GM15510 (cell line): ENCODE results near the gene FAM228B.

Experiments used
- POLR2A ChIP-seq: IDR thresholded peaks from 3 replicates; pipeline ENCODE4 v1.6.1; 2011; ENCODE audit warnings: borderline replicate concordance; ENCODE audit not compliant: insufficient read length; ENCODE audit errors: extremely low read depth

Gene FAM228B

DNA sequence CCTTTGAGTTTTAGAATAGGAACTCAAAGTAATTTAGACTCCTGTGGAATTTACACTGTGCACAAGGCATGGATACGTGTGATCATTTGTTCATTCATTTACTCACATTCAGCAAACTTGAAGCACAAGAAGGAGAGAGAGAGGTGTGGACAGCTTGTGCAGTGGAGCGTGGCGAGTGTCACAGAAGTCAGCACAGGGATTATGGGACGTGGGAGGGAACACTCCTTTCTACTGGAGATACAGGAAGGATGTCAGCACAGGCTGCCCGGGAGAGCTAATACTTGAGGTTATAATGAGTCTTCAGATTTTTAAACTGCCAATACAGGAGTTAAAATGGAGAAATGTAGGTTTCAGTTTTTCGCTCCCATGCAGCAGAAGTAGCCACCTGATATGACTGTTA lies 58.6 kb downstream of the FAM228B start:
- TF ChIP-seq POLR2A, result no peak

DNA sequence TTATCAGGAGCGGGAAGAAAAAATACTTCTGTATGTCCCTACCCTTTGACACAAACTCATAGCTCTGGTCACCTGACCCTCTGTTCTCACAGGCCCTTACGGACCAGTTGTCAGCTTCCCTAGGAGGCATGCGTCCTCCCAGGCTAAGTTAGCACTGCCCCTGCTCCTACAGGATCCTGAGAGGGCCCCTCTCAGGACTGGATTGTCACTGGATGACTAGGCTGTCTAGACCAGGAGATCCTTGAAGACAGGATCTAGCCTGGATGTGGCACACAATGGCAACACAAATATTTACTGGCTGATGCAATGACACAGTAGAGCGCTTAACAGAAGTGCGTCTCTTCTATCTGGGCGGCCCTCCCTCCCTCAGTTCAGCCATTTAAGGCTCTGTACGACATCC lies 59.2 kb downstream of the FAM228B start:
- TF ChIP-seq POLR2A, result no peak

DNA sequence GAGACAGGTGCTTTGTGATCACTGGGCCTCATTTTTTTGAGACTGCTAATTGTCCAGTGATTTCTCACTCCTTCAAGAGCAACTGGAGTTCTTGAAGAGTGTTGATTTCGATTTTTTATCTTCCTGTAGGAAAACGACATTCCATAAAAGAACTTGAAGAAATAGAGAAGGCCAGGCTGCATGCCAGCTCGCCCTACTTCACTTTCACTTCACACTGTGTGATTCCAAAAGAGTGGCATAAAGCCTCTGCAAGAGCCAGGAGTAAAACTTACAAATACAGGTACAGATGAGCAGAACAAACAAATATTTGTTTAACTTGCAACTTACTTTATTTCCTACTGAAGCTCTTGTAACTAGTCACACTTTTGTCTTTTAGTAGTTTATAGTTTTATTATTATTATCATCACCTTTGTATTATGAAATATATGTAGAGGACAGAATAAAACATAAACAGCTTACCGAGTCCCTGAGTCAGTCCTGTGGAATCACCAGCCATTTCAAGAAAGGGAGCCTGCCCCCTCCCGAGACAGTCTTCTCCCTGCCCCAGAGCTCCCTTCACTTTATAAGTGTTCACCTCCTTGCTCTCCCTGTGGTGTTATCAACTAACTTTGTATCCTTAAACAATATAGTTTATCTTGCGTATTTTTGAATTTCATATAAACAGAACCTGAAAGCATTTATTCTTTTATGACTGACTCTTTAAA lies 60.2 kb downstream of the FAM228B start:
- TF ChIP-seq POLR2A, result no peak

DNA sequence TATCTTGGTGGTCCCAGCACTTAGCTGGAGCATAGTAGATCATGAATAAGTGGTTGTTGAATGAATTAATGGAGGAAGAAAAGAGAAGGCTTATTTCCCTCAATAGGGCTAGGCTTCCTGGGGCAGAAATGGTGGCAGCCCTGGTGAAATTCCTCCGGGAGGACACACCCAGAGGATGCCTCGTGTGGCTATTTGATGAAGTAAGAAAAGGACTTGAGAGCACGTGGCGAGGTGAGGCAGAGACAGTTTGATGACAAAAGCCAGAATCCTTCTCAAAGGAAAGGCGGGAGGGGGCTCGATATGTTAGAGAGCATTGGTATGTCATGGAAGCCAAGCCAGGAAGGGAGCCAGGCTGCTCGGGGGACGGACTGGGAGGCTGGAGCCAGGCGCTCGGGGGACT lies 66.3 kb downstream of the FAM228B start:
- TF ChIP-seq POLR2A, result no peak

DNA sequence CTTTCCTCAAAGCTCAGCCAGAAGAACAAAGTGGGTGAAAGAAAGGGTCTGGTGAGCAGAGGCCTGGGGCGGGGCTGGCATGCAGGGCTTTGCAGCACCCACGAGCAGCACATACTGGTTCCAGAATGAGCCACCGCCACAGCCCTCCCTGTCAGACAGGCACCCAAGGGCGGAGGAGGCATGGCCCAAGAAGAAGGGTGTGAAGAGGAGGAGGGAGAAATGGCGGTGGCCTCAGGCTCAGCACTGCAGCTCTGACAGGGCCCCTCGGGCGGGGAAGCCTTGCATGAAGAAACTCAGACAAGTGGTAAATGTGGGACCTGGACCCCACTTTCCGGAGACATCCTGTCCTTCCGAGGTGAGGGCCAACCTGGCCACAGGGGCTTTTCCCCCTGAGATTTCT lies 67.2 kb downstream of the FAM228B start:
- TF ChIP-seq POLR2A, result no peak

DNA sequence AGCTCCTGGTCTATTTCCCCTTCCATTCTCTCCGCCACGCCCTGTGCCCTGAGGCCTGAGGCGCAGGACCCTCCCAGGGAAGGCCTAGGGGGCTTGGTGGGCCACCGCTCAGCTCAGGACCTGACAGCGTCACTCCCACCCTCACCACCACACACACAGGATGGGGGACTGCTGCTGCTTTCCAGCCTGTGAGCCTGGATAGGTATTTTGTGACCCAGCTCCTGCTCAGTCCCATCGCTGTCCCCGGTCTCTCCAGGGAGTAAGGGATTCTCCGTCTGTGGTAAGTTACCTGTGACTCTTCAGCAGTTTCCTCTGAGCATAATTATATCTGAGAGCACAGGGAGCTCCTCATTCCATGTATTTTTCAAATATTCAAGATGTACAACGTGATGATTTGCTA lies 67.9 kb downstream of the FAM228B start:
- no peak for TF ChIP-seq POLR2A

DNA sequence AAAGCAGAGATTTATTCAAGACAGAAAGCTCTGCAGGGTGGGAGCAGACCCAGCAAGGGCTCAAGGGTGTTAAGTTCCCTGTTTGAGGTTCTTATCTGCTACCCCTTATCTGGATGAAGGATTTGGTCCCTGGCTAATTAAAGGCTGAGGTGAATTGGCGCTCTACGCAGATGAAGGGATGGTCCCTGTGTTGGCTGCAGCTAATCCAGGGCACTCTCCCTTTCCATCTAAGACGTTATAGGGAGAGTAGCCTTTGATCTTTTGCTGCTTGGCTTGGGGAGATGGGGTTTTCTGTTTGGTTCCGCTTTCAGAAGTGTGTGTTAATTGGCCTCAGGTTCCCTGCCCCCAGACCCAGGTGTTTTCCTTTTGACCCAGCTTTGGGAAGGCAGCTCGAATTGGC lies 68.6 kb downstream of the FAM228B start:
- TF ChIP-seq POLR2A, result no peak

DNA sequence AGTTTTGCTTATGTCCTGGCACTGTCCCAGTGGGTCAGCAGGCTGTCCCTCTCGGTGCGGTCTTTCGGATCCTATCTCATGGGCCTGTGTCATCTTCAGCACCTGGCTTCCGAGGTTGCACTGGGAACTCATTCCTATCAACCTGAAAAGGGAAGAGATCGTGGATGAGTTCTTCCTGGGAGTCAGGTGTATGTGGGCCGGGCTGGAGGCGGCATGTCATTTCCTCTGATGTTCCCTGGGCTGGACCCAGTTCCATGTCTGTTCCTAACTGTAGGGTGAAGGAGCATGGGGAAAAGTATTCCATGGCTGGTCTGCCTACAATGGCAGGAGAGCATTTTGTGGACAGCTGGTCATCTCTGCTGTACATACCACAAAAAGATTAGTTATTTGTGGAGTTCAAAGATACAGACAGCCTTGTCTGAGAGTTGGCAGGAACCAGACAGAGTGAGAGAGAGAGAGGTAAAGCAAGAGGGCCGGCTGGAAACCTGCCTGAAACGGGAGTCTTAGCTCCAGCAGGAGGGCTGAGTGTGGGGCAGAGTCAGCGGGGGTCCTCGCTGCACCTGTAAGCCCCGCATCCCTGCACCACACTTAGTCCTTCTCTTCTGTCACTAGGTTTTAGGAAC lies 76.8 kb downstream of the FAM228B start:
- no peak for TF ChIP-seq POLR2A

DNA sequence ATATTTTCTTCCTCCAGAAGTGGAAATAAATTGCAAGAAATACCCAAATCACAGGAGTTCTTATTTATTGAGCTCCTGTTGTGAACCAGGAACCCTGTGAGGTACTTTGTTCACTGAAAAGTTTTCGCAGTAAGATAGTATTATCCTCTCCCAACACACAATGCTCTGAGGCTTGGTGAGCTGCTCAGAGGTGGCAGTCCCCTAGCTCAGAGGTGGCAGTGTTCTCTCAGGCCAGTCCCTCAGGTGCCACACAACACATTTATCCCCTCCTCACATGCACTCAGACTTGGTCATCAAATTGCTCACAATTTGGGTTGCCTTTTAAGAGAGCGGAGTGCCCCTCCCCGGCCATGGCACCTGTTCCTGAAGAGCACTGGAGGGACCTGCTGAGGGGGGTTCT lies 77.5 kb downstream of the FAM228B start:
- TF ChIP-seq POLR2A, result no peak

DNA sequence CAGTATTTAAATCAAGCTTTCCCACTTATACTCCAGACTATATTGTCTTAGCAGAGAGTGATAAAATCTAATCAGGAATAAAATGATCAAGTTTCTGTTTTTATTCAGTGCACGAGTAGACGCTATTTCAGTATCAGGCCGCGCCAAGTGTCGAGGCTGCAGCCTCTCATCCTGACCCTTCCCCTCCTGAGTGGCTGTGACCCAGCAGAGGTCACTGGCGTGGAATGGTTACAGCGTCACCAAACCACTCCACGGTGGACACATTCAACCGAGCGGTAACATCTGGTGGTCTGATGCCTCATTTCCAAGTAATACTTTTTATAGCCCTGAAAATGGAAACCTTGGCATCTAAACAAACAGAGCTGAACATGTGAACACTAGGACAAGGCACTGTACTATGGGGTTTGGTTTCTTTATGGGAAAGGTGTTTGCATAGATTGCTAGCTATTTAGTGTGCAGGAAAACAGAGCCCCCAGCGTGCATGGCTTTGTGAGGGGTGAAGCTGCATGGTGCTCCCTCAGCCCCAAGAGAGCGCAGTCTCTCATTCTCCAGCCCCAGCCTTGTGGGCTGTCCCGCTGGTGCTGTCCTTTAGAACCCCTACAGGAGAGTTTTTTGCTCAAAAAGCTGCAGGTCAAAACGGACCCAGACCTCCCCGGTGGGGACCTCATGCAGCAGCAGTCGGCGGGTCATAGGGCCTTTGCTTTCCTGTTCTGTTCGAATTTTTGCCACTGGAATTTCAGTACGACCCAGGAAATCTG lies 79.9 kb downstream of the FAM228B start:
- no peak for TF ChIP-seq POLR2A

DNA sequence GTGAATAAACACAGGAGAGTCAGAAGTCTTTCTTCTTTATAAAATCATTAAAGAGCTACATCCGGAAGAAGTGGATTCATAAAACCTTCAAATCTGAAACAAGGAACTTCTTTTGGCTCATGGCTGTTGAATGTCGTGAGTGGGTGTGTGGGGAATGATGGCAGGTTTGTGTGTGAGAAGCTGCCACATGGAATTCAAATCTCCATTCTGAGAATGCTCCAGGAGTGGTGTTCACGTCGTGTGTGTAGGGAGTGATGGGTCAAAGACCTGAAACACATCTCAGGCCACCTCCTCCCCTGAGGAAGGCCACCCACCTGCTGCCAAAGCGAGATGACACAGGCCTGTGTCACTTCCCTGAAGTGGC lies 80.5 kb downstream of the FAM228B start:
- no peak for TF ChIP-seq POLR2A

DNA sequence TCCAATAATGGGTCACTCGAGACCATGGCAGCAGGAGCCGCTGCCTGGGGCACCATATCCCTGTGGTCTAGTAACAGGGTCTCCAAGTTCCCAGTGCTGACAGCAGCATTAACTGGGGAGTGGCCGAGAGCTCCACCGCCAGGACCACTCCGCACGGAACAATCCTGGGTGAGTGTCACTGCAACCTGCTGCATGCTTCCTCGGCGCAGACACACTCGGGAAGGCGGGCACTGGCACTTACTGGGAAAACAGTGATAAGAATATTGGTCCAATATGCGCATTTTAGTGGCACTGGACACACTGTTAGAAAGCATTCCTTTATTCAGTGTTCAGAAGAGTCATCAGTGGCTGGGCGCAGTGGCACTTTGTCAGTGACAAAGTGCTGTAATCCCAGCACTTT lies 81.2 kb downstream of the FAM228B start:
- TF ChIP-seq POLR2A, result no peak

DNA sequence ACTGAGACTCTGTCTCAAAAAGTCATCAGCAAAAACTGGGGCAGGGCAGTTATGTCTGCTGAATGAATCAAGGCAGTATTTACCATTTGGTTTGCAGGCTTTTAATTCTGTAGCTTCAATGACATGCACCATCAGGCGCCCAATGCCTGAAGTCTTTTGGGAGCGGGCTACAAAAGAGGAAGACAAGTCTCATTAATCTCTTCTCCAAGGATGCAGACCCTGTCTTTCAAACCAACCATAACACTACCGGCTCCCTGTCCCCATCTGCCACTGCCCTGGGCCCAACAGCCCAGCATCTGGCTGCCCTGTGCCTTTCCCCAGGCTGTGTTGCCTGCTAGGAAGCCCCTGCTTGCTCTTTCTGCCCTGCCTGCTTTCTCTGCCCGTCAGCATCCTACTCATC lies 81.9 kb downstream of the FAM228B start:
- no peak for TF ChIP-seq POLR2A

DNA sequence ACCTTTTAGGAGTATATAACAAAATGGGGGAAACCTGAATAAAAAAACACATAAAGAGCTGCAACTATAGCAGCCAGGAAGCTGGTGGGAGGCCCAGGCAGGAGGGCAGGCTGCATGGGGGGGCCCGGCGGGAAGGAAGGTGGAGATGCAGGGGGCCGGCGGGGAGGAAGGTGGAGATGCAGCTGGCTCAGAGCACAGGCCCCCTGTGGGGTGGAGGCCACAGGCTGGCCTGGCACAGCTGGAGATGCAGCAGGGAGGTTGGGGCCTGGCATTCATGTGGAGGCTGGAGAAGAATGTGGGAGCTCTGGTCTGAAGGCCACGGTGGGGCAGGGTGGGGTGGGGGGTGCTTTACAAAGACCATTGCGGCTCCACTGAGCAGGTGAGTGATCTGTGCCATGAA lies 83.0 kb downstream of the FAM228B start:
- TF ChIP-seq POLR2A, result no peak

DNA sequence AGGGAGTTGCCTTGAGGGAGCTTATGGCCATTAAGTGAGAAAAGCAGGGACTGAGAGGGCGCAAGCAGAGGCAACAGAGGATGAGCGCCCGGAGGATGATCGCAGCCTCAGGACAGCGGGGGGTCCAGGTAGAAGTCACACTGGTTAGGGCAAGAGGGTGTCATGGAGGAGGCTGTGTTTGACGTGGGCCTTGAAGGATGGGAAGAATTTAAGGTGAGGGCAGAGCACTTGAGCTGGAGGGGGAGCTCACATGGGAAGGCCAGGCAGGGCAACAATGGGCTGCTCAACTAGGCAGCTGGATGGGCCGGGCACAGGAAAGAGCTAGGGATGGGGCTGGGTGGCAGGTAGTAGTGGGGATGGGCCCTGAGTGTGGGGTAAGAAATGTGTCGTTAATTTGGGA lies 83.4 kb downstream of the FAM228B start:
- no peak for TF ChIP-seq POLR2A

DNA sequence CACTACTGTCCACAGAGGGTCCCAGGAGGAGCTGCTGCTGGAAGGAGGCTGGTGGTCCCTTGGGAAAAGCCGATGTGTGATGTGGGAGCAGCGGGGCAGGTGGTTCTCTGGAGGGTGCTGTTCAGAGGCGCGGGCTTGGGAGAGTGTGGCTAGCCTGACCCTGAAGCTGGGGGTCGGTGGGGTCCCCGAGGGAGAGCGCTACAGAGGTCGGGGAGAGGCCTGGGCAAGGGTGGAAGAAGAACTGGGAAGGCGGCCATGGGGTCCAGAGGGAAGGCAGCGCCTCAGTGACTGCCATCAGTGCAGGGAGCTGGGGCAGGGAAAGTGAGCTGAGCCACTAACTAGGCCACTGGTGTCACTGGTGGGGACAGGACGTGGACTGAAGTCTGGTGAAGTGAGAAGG lies 84.1 kb downstream of the FAM228B start:
- TF ChIP-seq POLR2A, result no peak
